Activated B cell treated with CpG ODN at 0.5 μM for 24 hours (primary cell): ENCODE results near the gene FCN1. TPM values are rescaled to one million over a fixed set of nuclear protein-coding genes. Genes with fewer than 3 reads are reported as not detected.

Source experiments
- ATAC-seq: fragments of 200-7000 bp; cut with Tn5 transposase; one replicate; pipeline ENCODE4 v1.10.0; 2021; ENCODE audit warnings: low read depth, mild to moderate bottlenecking, moderate library complexity
- CTCF ChIA-PET: fragments of 350-600 bp; sonication (Branson Sonifier 250); formaldehyde crosslinking; loops from one replicate; lab custom pipeline; 2021; ENCODE audit warnings: antibody characterized with exemption; lab: Charles Lee
- POLR2A ChIA-PET: fragments of 350-600 bp; sonication (Branson Sonifier 250); formaldehyde crosslinking; loops from one replicate; lab custom pipeline; 2021; ENCODE audit warnings: antibody characterized with exemption; lab: Charles Lee
- DNase-seq: peaks from one replicate; pipeline ENCODE4 v3.0.0; 2022
- H3K27ac Mint-ChIP-seq: one replicate; pipeline ENCODE4 v1.8.0; 2020; ENCODE audit warnings: mixed read lengths
- H3K27me3 Mint-ChIP-seq: one replicate; pipeline ENCODE4 v1.8.0; 2021; ENCODE audit warnings: mixed read lengths
- H3K36me3 Mint-ChIP-seq: one replicate; pipeline ENCODE4 v1.8.0; 2021; ENCODE audit warnings: low read depth, mixed read lengths
- H3K4me1 Mint-ChIP-seq: one replicate; pipeline ENCODE4 v1.8.0; 2021; ENCODE audit warnings: mixed read lengths
- H3K4me3 Mint-ChIP-seq: one replicate; pipeline ENCODE4 v1.8.0; 2020; ENCODE audit warnings: mild to moderate bottlenecking, mixed read lengths
- H3K9me3 Mint-ChIP-seq: one replicate; pipeline ENCODE4 v1.8.0; 2020; ENCODE audit warnings: mixed read lengths
- CTCF ChIP-seq: fragments of 200-600 bp; IDR thresholded peaks from one replicate; pipeline ENCODE4 v1.8.0; 2022; ENCODE audit warnings: antibody characterized with exemption, mild to moderate bottlenecking
- intact Hi-C: fragments of 100-400 bp; cut with micrococcal nuclease; formaldehyde crosslinking; loops from one replicate; pipeline ENCODE4 v1.15.1; 2024
- total RNA-seq: library from RNA; stranded (reverse); gene quantifications from 2 replicates; pipeline ENCODE4 v1.2.3, GENCODE V29; 2022

Gene FCN1
- total RNA-seq, 1 donor from 2014 or later: 0.44 TPM

GRCh38 chr9:134928436-134929192, 10.9 kb upstream of the FCN1 start:
- POLR2A ChIA-PET: no interaction called here
- no peaks in the 10 kb centered on the region for H3K36me3 Mint-ChIP-seq
- H3K9me3 Mint-ChIP-seq: peaks cover 2% of the 10 kb centered on the region
- ATAC-seq (no peak), DNase-seq (no peak)
- peaks cover 32% of the 10 kb centered on the region for H3K27me3 Mint-ChIP-seq
- intact Hi-C loops: no loop called here
- no peak overlapping the region for H3K27ac Mint-ChIP-seq
- peaks cover 59% of the 10 kb centered on the region for H3K4me1 Mint-ChIP-seq
- CTCF ChIA-PET: no interaction called here
- no peak for TF ChIP-seq CTCF
- H3K4me3 Mint-ChIP-seq: peak overlapping the region; percentile 49

- Mint-ChIP-seq H3K4me1 (peaks cover 28% of the 10 kb centered on the region), H3K36me3 (no peaks in the 10 kb centered on the region), H3K4me3 (no peak overlapping the region), H3K27me3 (peaks cover 15% of the 10 kb centered on the region), H3K27ac (peak overlapping the region; percentile 9), H3K9me3 (no peaks in the 10 kb centered on the region)
- POLR2A ChIA-PET: no interaction called here
- DNase-seq (no peak), ATAC-seq (no peak)
- intact Hi-C loops: no loop called here
- CTCF ChIA-PET: no interaction called here
- no peak for TF ChIP-seq CTCF
These were observed 7.3 kb upstream of the FCN1 start for GRCh38 chr9:134925011-134925511.

- intact Hi-C loops: no loop called here
- ATAC-seq (no peak), DNase-seq (no peak)
- Mint-ChIP-seq H3K27ac (no peak overlapping the region), H3K4me1 (peaks cover 12% of the 10 kb centered on the region), H3K27me3 (peaks cover 9% of the 10 kb centered on the region), H3K36me3 (peaks cover 3% of the 10 kb centered on the region), H3K9me3 (peaks cover 11% of the 10 kb centered on the region), H3K4me3 (no peak overlapping the region)
- no peak for TF ChIP-seq CTCF
- ChIA-PET CTCF (no interaction called here), POLR2A (no interaction called here)
These were observed 5.8 kb upstream of the FCN1 start for GRCh38 chr9:134923466-134923865.

- CTCF ChIA-PET: no interaction called here
- no peak for ATAC-seq
- Mint-ChIP-seq H3K27ac (no peak overlapping the region), H3K4me1 (peaks cover 7% of the 10 kb centered on the region), H3K9me3 (peaks cover 13% of the 10 kb centered on the region), H3K27me3 (peaks cover 11% of the 10 kb centered on the region), H3K4me3 (no peak overlapping the region), H3K36me3 (peaks cover 3% of the 10 kb centered on the region)
- TF ChIP-seq CTCF: no peak
- no peak for DNase-seq
- intact Hi-C loops: no loop called here
- POLR2A ChIA-PET: no interaction called here
These were observed 5.2 kb upstream of the FCN1 start for GRCh38 chr9:134922932-134923240.

GRCh38 chr9:134922066-134922931, 4.6 kb upstream of the FCN1 start:
- ATAC-seq (no peak), DNase-seq (no peak)
- intact Hi-C loops: no loop called here
- H3K36me3 Mint-ChIP-seq: peaks cover 3% of the 10 kb centered on the region
- ChIA-PET POLR2A (no interaction called here), CTCF (no interaction called here)
- peaks cover 11% of the 10 kb centered on the region for H3K27me3 Mint-ChIP-seq
- no peak overlapping the region for H3K4me3 Mint-ChIP-seq
- H3K27ac Mint-ChIP-seq: no peak overlapping the region
- peaks cover 8% of the 10 kb centered on the region for H3K4me1 Mint-ChIP-seq
- peaks cover 13% of the 10 kb centered on the region for H3K9me3 Mint-ChIP-seq
- TF ChIP-seq CTCF: no peak
